Stimulated activated CD8-positive, alpha-beta memory T cell treated with anti-CD3 and anti-CD28 coated beads, Interleukin-4, amount 100 ng/mL, for 48 hours (primary cell): ENCODE measurements around the gene CCDC146.
"Not testable (repeated sequence)": the region's sequence is repeated elsewhere in the genome, so short reads cannot be mapped to it uniquely, and the experiment has no call there.

Source experiments
- DNase-seq: peaks from one replicate; pipeline ENCODE4 v3.0.0-alpha.2; 2020

Gene CCDC146

GRCh38 chr7:77202481-77202976, 80.1 kb downstream of the CCDC146 start:
- no peak for DNase-seq

GRCh38 chr7:77205706-77206105, 83.3 kb downstream of the CCDC146 start:
- no peak for DNase-seq

- DNase-seq = no peak
Measured at GRCh38 chr7:77208416-77208815, 86.0 kb downstream of the CCDC146 start.

- DNase-seq = no peak
Measured at GRCh38 chr7:77209479-77210139, 87.2 kb downstream of the CCDC146 start.

GRCh38 chr7:77216181-77216845, 93.9 kb downstream of the CCDC146 start:
- DNase-seq = no peak

GRCh38 chr7:77217474-77218185, 95.2 kb downstream of the CCDC146 start:
- no peak for DNase-seq

GRCh38 chr7:77219701-77220331, 97.4 kb downstream of the CCDC146 start:
- not testable (repeated sequence) for DNase-seq

- DNase-seq = no peak
Measured at GRCh38 chr7:77222065-77222464, 99.7 kb downstream of the CCDC146 start.

- DNase-seq = no peak
Measured at GRCh38 chr7:77222819-77223218, 100.4 kb downstream of the CCDC146 start.

GRCh38 chr7:77223261-77223660, 100.8 kb downstream of the CCDC146 start:
- DNase-seq = no peak

GRCh38 chr7:77226357-77226839, 104.0 kb downstream of the CCDC146 start:
- DNase-seq = no peak

- DNase-seq = not testable (repeated sequence)
Measured at GRCh38 chr7:77228795-77229194, 106.4 kb downstream of the CCDC146 start.

- no peak for DNase-seq
Measured at GRCh38 chr7:77232467-77232866, 110.1 kb downstream of the CCDC146 start.

- DNase-seq = no peak
Measured at GRCh38 chr7:77235276-77235675, 112.9 kb downstream of the CCDC146 start.

GRCh38 chr7:77238703-77239136, 116.3 kb downstream of the CCDC146 start:
- no peak for DNase-seq

- DNase-seq = no peak
Measured at GRCh38 chr7:77239471-77239870, 117.1 kb downstream of the CCDC146 start.

- no peak for DNase-seq
Measured at GRCh38 chr7:77242068-77242467, 119.7 kb downstream of the CCDC146 start.

GRCh38 chr7:77242554-77242953, 120.1 kb downstream of the CCDC146 start:
- DNase-seq = no peak

GRCh38 chr7:77244222-77244934, 122.0 kb downstream of the CCDC146 start:
- no peak for DNase-seq

GRCh38 chr7:77245015-77245755, 122.8 kb downstream of the CCDC146 start:
- DNase-seq = no peak

GRCh38 chr7:77246026-77246640, 123.7 kb downstream of the CCDC146 start:
- DNase-seq = no peak
